ENCODE data around the gene FAM50A.
"Not testable (repeated sequence)": the region's sequence is repeated elsewhere in the genome, so short reads cannot be mapped to it uniquely, and the experiment has no call there.

FAM50A gene

DNA sequence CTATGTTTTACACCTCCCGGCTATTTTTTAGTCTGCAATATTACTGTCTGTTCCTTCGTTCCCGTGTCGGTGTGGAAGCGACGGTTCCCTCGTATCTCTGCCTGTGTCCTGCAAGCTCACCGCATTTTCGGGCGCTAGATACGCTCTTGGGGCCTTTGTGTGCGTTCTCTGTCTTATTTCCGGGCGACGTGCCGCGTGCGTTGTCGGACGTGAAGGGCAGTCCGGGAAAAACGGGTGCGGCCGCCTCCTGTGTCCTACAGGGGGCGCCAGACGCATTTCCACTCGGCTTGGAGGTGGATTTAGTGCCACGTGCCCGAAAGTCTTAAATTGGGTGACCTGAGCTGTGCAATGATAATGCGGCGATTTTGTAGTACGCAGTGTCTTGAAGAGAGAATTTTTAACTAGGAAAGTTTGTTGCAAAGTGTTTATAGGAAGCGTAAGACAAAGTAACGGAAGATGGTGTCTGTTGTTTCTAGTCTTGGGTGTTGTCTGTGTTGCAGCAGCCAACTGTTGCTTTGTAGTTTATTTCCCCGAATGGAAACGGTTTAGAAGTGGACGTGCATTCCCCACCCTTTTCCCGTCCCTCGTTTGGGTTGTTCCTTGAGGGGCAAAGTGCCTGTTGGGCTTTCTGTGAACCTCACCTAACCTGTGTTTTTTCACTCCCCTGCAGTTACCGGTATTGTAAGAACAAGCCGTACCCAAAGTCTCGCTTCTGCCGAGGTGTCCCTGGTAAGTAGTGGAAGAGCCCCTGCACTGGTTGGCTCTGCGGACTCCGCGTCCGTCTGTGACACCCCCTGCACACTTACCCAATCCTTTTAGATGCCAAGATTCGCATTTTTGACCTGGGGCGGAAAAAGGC is 45.0 kb upstream of the FAM50A start:
- TF ChIP-seq, protein P1, sequence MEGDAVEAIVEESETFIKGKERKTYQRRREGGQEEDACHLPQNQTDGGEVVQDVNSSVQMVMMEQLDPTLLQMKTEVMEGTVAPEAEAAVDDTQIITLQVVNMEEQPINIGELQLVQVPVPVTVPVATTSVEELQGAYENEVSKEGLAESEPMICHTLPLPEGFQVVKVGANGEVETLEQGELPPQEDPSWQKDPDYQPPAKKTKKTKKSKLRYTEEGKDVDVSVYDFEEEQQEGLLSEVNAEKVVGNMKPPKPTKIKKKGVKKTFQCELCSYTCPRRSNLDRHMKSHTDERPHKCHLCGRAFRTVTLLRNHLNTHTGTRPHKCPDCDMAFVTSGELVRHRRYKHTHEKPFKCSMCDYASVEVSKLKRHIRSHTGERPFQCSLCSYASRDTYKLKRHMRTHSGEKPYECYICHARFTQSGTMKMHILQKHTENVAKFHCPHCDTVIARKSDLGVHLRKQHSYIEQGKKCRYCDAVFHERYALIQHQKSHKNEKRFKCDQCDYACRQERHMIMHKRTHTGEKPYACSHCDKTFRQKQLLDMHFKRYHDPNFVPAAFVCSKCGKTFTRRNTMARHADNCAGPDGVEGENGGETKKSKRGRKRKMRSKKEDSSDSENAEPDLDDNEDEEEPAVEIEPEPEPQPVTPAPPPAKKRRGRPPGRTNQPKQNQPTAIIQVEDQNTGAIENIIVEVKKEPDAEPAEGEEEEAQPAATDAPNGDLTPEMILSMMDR (IDR thresholded peaks at IDR 0.05; ENCODE audit: poor library complexity, severe bottlenecking) = peak; percentile 76
- H3K36me3 ChIP-seq (ENCODE audit: low read depth) = peaks cover 38% of the 10 kb centered on the region
- no peaks in the 10 kb centered on the region for H3K4me1 ChIP-seq (ENCODE audit: insufficient read depth, poor library complexity, severe bottlenecking)
- H3K27ac ChIP-seq (ENCODE audit: poor library complexity, severe bottlenecking) = peak overlapping the region; percentile 93
- H3K27me3 ChIP-seq (ENCODE audit: insufficient read depth, poor library complexity, severe bottlenecking) = no peaks in the 10 kb centered on the region
- DNase-seq (ENCODE audit: low spot score) (no peak), ATAC-seq (ENCODE audit: low read depth) (no peak)
- no peaks in the 10 kb centered on the region for H3K9me3 ChIP-seq (ENCODE audit: severe bottlenecking)
- H3K4me3 ChIP-seq (ENCODE audit: severe bottlenecking) = peak overlapping the region; percentile 60

DNA sequence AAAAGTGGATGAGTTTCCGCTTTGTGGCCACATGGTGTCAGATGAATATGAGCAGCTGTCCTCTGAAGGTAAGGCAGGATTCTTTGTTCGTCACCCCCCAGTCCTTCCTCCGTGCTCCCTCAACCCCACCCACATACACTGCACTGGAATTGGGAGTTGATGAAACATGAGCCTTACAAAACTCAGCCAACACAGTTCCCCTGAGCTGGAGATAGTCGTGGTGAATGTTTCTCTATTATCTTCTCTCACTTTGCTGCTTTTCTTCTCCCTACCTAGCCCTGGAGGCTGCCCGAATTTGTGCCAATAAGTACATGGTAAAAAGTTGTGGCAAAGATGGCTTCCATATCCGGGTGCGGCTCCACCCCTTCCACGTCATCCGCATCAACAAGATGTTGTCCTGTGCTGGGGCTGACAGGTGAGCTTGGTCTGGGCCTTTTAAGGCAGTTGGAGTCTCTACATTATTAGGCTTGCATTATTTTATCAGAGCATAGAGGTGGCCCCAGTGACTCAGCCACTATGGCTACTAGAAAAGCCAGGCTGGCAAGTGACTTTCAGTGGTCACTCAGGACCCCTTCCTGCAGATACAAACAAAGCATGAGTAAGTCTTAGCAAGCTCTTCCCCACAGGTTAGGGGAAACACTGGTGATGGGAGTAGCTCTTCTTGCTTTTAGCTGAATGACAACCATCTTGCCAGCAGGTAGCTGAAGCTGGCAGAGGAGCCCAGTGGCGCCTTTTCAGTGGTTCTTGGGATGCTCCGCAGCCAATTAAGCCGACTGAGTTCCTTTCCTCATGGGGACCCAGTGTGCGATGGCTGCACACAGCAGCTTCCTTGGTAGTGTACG is 44.2 kb upstream of the FAM50A start:
- ATAC-seq (ENCODE audit: low read depth) (no peak), DNase-seq (ENCODE audit: low spot score) (no peak)
- Histone ChIP-seq H3K4me1 (ENCODE audit: insufficient read depth, poor library complexity, severe bottlenecking) (no peaks in the 10 kb centered on the region), H3K4me3 (ENCODE audit: severe bottlenecking) (peak overlapping the region; percentile 60), H3K27ac (ENCODE audit: poor library complexity, severe bottlenecking) (peak overlapping the region; percentile 93), H3K36me3 (ENCODE audit: low read depth) (peaks cover 38% of the 10 kb centered on the region), H3K27me3 (ENCODE audit: insufficient read depth, poor library complexity, severe bottlenecking) (no peaks in the 10 kb centered on the region), H3K9me3 (ENCODE audit: severe bottlenecking) (no peaks in the 10 kb centered on the region)
- TF ChIP-seq, protein P1 (IDR thresholded peaks at IDR 0.05; ENCODE audit: poor library complexity, severe bottlenecking) = no peak

DNA sequence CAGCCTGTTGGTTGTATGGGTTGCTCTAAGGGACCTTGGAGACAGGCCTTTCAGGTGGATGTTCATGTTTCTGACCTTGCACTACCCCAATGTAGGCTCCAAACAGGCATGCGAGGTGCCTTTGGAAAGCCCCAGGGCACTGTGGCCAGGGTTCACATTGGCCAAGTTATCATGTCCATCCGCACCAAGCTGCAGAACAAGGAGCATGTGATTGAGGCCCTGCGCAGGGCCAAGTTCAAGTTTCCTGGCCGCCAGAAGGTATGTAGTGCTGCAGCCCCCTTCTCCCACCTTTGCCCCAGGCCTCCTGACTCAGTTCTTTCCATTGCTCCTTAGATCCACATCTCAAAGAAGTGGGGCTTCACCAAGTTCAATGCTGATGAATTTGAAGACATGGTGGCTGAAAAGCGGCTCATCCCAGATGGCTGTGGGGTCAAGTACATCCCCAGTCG is 43.5 kb upstream of the FAM50A start:
- Histone ChIP-seq H3K36me3 (ENCODE audit: low read depth) (peaks cover 38% of the 10 kb centered on the region), H3K27ac (ENCODE audit: poor library complexity, severe bottlenecking) (peak overlapping the region; percentile 93)
- not testable (repeated sequence) for H3K27me3 ChIP-seq (ENCODE audit: insufficient read depth, poor library complexity, severe bottlenecking); H3K4me1 ChIP-seq (ENCODE audit: insufficient read depth, poor library complexity, severe bottlenecking); H3K4me3 ChIP-seq (ENCODE audit: severe bottlenecking); H3K9me3 ChIP-seq (ENCODE audit: severe bottlenecking); ATAC-seq (ENCODE audit: low read depth); DNase-seq (ENCODE audit: low spot score)

DNA sequence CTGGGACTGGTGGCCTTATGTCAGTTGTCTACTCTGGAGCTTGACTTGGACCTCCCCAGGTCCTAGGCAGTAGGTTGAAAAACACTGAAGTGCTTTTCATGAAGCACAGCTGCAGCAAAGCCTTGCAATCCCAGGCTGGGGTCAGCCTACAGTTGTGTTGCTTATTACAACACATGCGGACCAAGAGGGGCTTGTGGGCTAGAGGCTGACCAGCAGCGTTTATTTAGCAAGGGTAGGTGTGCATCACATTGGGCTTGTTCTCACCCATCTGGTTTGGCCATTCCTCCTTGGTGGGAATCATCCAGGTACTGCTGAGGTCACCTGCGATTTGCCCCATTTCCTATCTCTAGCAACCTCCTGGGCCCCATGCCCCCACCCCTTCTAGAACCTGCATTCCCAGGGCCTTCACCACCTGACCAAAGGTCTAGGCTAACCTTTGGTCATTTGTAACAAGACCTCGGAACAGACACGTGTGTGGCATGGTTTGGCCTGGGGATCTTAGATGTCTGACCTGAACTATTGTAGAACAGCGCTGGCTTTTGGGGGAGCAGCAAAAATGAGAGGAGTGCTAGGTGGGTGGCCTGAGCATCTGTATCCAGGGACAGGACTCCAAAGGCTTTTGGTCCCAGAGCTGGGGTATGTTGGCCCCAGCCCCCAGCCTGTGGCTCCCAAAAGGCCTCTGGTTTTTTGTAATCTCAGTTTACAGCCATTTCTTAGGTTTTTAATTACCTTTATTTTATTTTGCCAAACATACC is 42.7 kb upstream of the FAM50A start:
- Histone ChIP-seq H3K9me3 (ENCODE audit: severe bottlenecking) (no peaks in the 10 kb centered on the region), H3K4me1 (ENCODE audit: insufficient read depth, poor library complexity, severe bottlenecking) (no peaks in the 10 kb centered on the region), H3K36me3 (ENCODE audit: low read depth) (peaks cover 38% of the 10 kb centered on the region), H3K27me3 (ENCODE audit: insufficient read depth, poor library complexity, severe bottlenecking) (no peaks in the 10 kb centered on the region), H3K4me3 (ENCODE audit: severe bottlenecking) (no peak overlapping the region), H3K27ac (ENCODE audit: poor library complexity, severe bottlenecking) (peak overlapping the region; percentile 93)
- TF ChIP-seq, protein P1 (IDR thresholded peaks at IDR 0.05; ENCODE audit: poor library complexity, severe bottlenecking) = no peak
- DNase-seq (ENCODE audit: low spot score) (no peak), ATAC-seq (ENCODE audit: low read depth) (peak; percentile 33)

All from RWPE2 (cell line).